CD4-positive, alpha-beta T cell treated with Interleukin-17A for 4 hours (primary cell): Measurements from ENCODE around the gene LONP2.
"Not testable (repeated sequence)": the region's sequence is repeated elsewhere in the genome, so short reads cannot be mapped to it uniquely, and the experiment has no call there.

Experiments used
- DNase-seq: peaks from one replicate; pipeline ENCODE4 v3.0.0-alpha.2; 2020; ENCODE audit warnings: mixed read lengths

LONP2 gene

DNA sequence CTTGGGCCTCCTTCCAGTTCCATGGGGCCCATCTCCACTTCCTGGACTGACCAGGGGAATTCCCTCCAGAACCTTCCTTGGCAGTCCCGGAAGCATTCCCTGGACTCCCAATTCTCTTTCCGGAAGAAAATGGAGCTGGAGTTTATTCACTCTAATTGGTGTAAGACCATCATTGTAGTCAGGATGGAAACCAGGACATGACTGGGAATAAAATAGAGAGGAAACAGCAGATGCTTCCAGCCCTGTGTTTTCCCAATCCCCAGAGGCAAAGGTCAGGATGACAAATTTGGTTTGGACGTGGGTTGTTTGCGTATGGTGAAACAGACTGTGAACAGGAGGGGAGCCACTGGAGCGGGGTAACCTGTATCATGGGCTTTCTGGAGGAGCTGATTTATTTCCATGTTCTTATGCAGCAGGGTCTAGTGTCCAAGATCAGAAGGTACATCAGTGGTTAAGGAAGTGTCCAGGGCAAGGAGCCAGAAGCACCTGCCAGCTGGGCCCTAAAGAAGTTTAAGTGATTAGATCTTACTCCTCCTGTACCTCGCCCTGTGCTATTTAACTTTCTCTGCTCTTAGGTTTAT is 8.5 kb upstream of the LONP2 start:
- no peak for DNase-seq

GRCh38 chr16:48236286-48236685 is 7.8 kb upstream of the LONP2 start:
- no peak for DNase-seq

GRCh38 chr16:48240147-48240546 is 4.0 kb upstream of the LONP2 start:
- not testable (repeated sequence) for DNase-seq

GRCh38 chr16:48244863-48245195 is 729 bp downstream of the LONP2 start:
- no peak for DNase-seq

DNA sequence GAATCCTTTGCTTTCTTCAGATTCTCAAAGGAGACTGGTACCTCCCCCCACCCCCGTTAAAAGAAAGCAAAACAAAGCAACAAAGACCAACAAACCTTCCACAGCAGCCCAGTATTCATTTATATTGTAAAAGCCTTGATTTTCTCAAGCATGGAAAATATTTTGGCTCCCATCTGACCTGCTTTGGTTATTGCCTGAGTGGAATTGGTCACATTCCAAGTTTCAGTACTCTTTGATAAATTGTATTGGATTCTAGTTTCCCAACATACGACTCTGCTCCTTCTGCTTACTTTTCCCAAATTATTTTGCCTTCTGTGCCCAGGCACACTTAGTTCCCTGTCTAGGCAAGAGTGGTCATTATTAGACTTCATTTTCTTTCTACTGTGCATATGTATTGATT is 2.0 kb downstream of the LONP2 start:
- no peak for DNase-seq

DNA sequence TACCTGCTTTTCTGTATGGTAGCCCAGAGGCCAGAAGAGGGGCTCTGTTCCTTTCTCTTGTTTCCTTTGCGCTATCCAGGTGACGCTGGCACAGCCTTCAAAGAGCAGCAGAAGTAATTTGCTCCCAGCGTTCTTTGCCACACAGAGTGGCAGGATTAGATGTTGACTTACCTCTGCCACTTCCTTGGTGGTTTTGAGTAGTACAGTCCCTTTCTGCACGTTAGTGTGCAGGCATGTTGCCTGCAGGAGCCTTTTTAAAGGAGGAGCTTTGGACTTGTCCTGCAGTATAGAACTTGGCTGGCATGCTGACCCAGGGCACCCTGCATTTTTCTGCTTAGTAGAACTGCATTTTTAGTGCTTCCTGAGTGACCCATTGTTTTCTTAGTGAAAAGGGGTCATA is 3.2 kb downstream of the LONP2 start, which contains the start of gene ABCC11:
TSS of gene ABCC11 (minus strand) at position 229 of the 400 bp plus-strand sequence. CDS start 15,618 bp downstream, outside the sequence.
- no peak for DNase-seq

DNA sequence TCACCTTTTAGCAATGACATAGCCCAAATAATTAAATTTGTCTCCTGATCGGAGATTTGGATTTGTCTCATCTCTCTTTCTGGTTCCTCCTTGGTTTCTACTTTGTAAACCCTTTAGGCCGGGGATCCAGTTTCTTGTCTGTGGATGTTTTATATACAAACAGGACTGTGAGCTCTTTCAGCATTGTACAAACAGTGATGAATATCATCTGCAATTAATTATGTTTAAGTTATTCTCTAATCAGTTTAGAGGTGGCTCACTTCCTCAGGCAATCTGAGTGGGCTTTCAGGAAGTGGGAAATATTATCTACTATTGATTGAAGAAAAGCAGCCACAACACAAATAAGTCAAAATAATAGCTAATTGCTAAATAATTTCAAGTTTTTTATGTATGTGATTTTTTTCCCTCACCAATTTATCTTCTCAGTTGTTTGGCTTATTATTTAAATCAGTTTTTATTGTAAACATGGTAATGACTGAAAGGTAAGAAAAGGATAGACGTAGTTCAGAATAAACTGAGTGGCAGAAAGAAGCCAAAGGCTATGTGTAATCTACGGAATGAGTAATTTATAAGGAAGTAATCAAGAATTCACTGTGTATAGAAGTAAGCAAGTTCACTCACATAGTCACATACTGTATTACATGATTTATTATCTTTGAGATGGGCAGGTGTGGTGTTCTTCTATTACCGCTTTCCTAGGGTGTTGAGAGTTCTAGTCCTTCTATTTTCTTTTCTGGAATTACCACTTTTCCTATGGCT is 6.6 kb downstream of the LONP2 start:
- no peak for DNase-seq

GRCh38 chr16:48252013-48252412 is 7.9 kb downstream of the LONP2 start:
- DNase-seq: no peak

- no peak for DNase-seq
Observed at GRCh38 chr16:48256579-48257177, 12.6 kb downstream of the LONP2 start.

DNA sequence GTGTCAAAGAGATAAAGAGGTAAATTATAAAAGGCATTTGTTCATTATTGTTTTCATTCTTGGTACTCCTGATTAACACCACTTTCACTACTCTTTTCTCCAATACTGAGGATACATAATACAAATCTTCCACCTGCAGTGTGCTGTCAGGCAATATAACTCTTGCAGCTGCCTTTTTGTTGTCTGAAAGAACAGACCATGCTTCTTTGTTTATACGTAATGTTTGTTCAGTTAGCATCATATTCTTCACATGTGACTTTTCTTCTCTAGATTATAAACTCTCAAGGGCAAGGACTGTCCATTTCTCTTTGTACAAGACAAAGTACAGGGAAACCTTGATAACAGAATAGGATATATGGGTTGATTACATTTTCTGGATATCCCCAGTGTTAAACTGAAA is 17.5 kb downstream of the LONP2 start:
- DNase-seq: no peak

GRCh38 chr16:48262631-48263030 is 18.5 kb downstream of the LONP2 start:
- no peak for DNase-seq

GRCh38 chr16:48269011-48269410 is 24.9 kb downstream of the LONP2 start:
- DNase-seq: no peak

DNA sequence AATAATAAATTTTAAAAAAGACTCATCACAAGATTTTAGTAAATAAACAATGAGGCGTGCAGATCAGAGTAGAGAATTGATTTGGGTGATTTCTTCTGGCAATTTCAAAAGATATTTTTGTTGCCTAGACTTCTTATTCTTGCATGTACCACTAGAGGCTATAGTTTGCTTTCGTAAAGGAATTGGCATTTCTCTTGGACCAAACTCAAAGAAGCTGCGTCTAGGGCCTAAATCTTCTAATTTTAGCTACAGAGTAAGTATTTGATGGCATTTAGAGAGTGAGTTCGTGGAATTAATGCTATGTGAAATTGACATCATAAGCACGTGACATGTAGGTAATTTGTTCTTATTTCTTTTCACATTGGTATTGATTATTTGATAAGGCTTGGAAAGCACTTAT is 27.6 kb downstream of the LONP2 start:
- no peak for DNase-seq

DNA sequence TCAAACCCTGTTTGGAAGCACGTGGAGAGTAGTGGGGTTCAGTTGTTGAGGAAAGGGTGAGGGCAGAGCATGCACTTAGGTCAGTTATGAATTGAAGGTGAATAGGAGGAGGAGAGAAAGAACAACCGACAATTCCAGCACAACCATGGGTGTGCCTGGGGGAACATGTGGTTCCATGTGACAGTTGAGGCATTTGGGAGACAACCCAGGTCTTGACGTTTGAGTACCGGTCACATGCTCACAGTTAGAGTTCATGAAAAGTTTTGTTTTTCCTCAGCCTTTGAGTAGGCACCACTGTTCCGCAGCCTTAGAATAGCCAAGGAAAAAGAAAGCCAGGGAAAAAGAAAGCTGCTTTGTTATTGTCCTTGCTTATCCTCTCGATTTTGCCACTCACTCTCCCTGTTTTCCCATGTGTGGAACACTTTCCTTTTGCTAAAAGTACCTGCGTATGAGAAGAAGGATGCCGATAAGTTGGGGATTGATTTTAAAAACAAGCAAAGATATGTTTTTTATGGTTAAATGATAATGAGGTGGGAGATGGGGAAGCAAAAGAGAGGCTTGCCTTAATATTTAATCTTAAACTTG is 28.8 kb downstream of the LONP2 start:
- DNase-seq: no peak

DNA sequence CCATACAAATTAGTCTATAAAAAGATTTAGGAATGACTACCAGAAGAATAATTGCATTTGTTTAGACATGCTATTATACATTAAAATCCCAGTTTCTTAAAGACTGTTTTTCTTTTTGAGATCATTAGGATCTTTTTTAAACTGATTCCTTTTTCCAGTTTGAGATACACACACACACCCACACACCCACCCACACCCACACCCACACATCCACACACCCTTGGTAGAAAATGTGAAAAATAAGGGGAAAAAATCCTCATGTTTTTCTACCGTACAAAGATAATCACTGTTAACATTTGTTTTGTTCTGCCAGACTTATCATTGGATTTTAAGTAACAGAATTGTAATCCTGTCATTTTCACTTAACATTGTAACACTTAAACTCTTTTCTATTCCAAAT is 30.4 kb downstream of the LONP2 start:
- no peak for DNase-seq

- no peak for DNase-seq
Observed at GRCh38 chr16:48276102-48276501, 32.0 kb downstream of the LONP2 start.

GRCh38 chr16:48277158-48277557 is 33.1 kb downstream of the LONP2 start:
- DNase-seq: no peak

DNA sequence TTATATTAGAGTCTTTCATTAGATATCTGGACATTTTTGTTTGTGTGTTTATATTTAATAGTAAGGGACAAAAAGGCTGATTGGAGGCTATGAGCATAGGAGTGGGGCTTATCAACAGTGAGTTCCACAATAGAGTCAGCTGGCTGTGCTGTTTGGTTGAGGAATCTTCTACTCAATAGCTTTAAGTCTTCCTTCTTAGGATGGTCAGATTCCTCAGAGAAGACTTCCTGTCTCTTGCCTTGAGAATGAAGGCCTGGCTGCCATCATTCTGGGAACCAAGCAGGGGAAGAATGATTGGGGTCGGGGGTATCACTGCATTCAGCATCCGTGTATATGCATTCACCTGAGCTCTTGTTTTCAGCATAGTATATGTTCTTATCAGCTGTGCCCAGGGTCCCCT is 35.1 kb downstream of the LONP2 start:
- no peak for DNase-seq

DNA sequence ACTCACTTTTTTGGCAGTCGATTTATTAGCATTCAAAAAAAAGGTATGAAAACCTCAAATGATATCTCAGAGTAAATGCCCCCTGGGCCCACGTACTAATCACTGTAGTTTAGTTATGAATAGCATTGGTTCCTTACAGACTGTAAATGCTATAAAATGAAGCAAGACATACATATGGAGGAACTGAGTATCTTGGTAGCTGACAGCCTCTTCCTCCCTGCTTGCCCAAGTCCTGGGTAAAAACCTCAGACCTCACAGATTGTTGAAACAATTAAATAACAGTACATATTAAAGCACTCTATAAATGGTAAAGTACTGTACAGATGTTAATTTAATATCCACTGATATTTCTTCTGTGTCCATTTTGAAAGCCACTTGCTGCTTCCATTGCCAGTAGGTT is 36.4 kb downstream of the LONP2 start:
- DNase-seq: no peak

DNA sequence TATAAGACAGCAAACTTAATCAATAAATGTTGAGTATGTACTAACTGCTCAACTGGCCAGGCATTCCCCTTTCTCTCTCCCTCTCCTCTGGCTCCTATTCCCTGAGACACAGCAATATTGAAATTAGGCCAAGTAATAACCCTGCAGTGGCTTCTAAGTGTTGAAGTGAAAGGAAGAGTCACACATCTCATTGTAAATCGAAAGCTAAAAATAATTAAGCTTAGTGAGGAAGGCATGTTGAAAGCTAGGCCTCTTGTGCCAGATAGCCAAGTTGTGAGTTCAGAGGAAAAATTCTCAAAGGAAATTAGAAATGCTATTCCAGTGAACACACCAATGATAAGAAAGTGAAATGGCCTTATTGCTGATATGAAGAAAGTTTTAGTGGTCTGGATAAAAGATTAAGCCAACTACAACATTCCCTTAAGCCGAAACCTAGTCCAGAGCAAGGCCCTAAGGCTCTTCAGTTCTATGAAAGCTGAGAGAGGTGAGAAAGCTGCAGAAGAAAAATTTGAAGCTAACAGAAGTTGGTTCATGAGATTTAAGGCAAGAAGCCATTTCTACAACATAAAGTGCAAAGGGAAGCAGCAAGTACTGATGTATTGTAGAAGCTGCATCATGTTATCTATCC is 38.6 kb downstream of the LONP2 start:
- DNase-seq: no peak

DNA sequence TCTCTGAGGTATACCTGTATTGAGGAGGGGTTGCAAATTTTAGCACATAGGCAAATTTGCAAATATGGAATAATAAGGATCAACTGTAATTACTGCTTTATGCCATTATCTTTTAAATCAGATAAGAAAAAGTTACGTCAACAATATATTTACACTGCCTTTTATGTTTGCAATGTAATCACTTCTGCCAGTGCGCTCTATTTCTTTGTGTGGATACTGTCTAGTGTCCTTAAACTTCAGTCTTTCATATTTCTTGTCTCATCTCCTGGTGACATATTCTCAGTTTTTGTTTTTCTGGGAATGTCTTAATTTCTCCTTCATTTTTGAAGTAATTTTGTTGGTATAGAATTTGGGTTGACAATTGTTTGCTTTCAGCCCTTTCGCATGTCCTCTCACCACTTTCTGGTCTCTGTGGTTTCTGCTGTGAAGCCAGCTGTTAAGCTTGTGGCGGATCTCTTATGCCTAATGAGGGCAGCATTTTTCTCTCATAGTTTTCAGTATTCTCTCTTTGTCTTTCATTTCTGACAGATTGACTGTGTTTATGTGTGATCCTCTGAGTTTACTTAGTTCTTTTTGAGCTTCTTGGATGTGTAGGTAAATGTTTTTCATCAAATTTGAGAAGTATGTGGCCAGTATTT is 40.8 kb downstream of the LONP2 start:
- no peak for DNase-seq

- DNase-seq: no peak
Observed at GRCh38 chr16:48287239-48287638, 43.1 kb downstream of the LONP2 start.

GRCh38 chr16:48291303-48291702 is 47.2 kb downstream of the LONP2 start:
- no peak for DNase-seq
